ENCODE measurements around the gene ITM2C.

- TF ChIP-seq CTCF (IDR thresholded peaks at IDR 0.05; ENCODE audit: low read depth, low read length, poor library complexity, severe bottlenecking) (no peak), EZH2phosphoT487 (IDR thresholded peaks at IDR 0.05; ENCODE audit: borderline replicate concordance, low read length) (no peak)
These were observed 54.5 kb downstream of the ITM2C start for GRCh38 chr2:230919240-230919639.
